OCI-LY3 (cell line): ENCODE results near the gene BTBD17.

Experiments used
- H2AFZ ChIP-seq: fragments of 200-600, 300-600 bp; shearing (Covaris generic); 2 replicates; pipeline ENCODE4 v1.6.0; 2014; ENCODE audit warnings: antibody characterized with exemption, low read depth, low read length
- H3K27ac ChIP-seq: fragments of 200-600, 300-600 bp; sonication (generic); 2 replicates; pipeline ENCODE4 v1.5.1; 2014; ENCODE audit warnings: mild to moderate bottlenecking, low read length, moderate library complexity, mixed read lengths
- H3K27me3 ChIP-seq: fragments of 200-600, 300-600 bp; sonication (generic); 2 replicates; pipeline ENCODE4 v1.6.1; 2014; ENCODE audit warnings: low read depth, low read length, mixed read lengths
- H3K36me3 ChIP-seq: fragments of 200-600, 300-600 bp; sonication (generic); replicated peaks from 2 replicates; pipeline ENCODE3; 2014; ENCODE audit warnings: low read depth, low read length, mixed read lengths
- H3K4me1 ChIP-seq: fragments of 300-600, 200-600 bp; sonication (generic); 2 replicates; pipeline ENCODE4 v1.6.1; 2014; ENCODE audit warnings: low read length, mixed read lengths
- H3K4me2 ChIP-seq: fragments of 200-600, 300-600 bp; sonication (generic); 2 replicates; pipeline ENCODE4 v1.6.1; 2014; ENCODE audit warnings: low read length, mixed read lengths
- H3K4me3 ChIP-seq: fragments of 300-600, 200-600 bp; sonication (generic); 2 replicates; pipeline ENCODE4 v1.5.1; 2014; ENCODE audit warnings: antibody characterized with exemption, mild to moderate bottlenecking, low read length, moderate library complexity
- H3K79me2 ChIP-seq: fragments of 300-600, 200-600 bp; shearing (Covaris generic); 2 replicates; pipeline ENCODE4 v1.6.1; 2014; ENCODE audit warnings: mild to moderate bottlenecking, low read length, mixed read lengths
- H3K9ac ChIP-seq: fragments of 300-600, 200-600 bp; shearing (Covaris generic); 2 replicates; pipeline ENCODE4 v1.6.0; 2014; ENCODE audit warnings: mild to moderate bottlenecking, low read length, moderate library complexity
- H3K9me3 ChIP-seq: fragments of 200-600, 300-600 bp; shearing (Covaris generic); 2 replicates; pipeline ENCODE4 v1.6.1; 2014; ENCODE audit warnings: low read length, mixed read lengths; ENCODE audit not compliant: insufficient read depth
- H4K20me1 ChIP-seq: fragments of 200-600, 300-600 bp; sonication (generic); 2 replicates; pipeline ENCODE4 v1.6.1; 2016; ENCODE audit warnings: low read length, mixed read lengths; ENCODE audit not compliant: insufficient read depth
- EZH2phosphoT487 ChIP-seq: fragments of 200-600 bp; shearing (Covaris generic); IDR thresholded peaks from 2 replicates; pipeline ENCODE4 v1.6.1; 2018; ENCODE audit warnings: antibody characterized with exemption, mixed run types, low read depth
- TF ChIP-seq, protein P1 (sequence below): fragments of 200-600, 300-600 bp; sonication (generic); IDR thresholded peaks from 2 replicates; pipeline ENCODE4 v1.5.1; 2014; ENCODE audit warnings: antibody characterized with exemption, low read length, low read depth

Gene BTBD17

GRCh38 chr17:74342224-74342623 is 19.4 kb downstream of the BTBD17 start:
- Histone ChIP-seq H3K4me2 (no peak overlapping the region), H3K4me3 (no peak overlapping the region), H4K20me1 (no peaks in the 10 kb centered on the region), H3K27ac (no peak overlapping the region), H3K4me1 (no peaks in the 10 kb centered on the region), H3K79me2 (no peaks in the 10 kb centered on the region), H3K9me3 (no peaks in the 10 kb centered on the region), H3K36me3 (no peaks in the 10 kb centered on the region), H3K9ac (no peak overlapping the region), H3K27me3 (peaks cover 7% of the 10 kb centered on the region), H2AFZ (no peak overlapping the region)
- TF ChIP-seq EZH2phosphoT487: no peak
- TF ChIP-seq, protein P1, sequence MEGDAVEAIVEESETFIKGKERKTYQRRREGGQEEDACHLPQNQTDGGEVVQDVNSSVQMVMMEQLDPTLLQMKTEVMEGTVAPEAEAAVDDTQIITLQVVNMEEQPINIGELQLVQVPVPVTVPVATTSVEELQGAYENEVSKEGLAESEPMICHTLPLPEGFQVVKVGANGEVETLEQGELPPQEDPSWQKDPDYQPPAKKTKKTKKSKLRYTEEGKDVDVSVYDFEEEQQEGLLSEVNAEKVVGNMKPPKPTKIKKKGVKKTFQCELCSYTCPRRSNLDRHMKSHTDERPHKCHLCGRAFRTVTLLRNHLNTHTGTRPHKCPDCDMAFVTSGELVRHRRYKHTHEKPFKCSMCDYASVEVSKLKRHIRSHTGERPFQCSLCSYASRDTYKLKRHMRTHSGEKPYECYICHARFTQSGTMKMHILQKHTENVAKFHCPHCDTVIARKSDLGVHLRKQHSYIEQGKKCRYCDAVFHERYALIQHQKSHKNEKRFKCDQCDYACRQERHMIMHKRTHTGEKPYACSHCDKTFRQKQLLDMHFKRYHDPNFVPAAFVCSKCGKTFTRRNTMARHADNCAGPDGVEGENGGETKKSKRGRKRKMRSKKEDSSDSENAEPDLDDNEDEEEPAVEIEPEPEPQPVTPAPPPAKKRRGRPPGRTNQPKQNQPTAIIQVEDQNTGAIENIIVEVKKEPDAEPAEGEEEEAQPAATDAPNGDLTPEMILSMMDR: no peak

DNA sequence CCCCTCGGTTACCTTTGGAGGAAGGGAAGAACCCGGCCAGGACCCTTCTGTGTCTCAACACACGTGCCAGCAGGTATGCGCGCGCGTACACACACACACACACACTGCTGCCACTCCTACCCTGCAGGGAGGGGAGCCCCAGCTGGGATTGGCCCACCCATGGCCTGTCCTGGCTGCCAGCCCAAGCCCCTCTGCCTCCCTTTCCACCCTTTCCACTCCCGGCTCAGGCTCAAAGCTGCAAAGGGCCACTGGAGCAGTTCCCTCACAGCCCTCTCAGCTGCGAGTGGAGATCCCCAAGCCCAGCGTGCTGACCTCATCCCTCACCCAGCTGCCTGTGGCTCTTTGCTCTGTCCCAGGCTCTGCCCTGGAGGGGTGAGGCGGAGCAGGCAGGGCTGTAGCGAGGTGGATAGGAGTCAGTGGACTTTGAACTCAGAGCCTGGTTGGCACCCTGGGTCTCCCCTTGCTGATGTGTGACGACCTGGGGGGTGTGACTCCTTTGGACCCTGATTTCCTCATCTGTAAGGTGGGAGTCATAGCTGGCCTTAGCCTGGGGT is 21.1 kb downstream of the BTBD17 start:
- H3K9me3 ChIP-seq: no peaks in the 10 kb centered on the region
- H3K4me2 ChIP-seq: no peak overlapping the region
- H3K79me2 ChIP-seq: no peaks in the 10 kb centered on the region
- no peak overlapping the region for H3K9ac ChIP-seq
- H2AFZ ChIP-seq: no peak overlapping the region
- no peak overlapping the region for H3K27ac ChIP-seq
- H3K4me3 ChIP-seq: no peak overlapping the region
- H4K20me1 ChIP-seq: no peaks in the 10 kb centered on the region
- H3K36me3 ChIP-seq: no peaks in the 10 kb centered on the region
- TF ChIP-seq, protein P1: no peak
- TF ChIP-seq EZH2phosphoT487: no peak
- no peaks in the 10 kb centered on the region for H3K4me1 ChIP-seq
- peaks cover 7% of the 10 kb centered on the region for H3K27me3 ChIP-seq

- no peak for TF ChIP-seq EZH2phosphoT487
- TF ChIP-seq, protein P1: no peak
- Histone ChIP-seq H4K20me1 (no peaks in the 10 kb centered on the region), H3K4me1 (no peaks in the 10 kb centered on the region), H3K79me2 (no peaks in the 10 kb centered on the region), H3K36me3 (no peaks in the 10 kb centered on the region), H3K27ac (no peak overlapping the region), H3K4me3 (no peak overlapping the region), H2AFZ (no peak overlapping the region), H3K9me3 (no peaks in the 10 kb centered on the region), H3K4me2 (no peak overlapping the region), H3K27me3 (peaks cover 7% of the 10 kb centered on the region), H3K9ac (no peak overlapping the region)
Measured at GRCh38 chr17:74339537-74340195, 22.0 kb downstream of the BTBD17 start.

DNA sequence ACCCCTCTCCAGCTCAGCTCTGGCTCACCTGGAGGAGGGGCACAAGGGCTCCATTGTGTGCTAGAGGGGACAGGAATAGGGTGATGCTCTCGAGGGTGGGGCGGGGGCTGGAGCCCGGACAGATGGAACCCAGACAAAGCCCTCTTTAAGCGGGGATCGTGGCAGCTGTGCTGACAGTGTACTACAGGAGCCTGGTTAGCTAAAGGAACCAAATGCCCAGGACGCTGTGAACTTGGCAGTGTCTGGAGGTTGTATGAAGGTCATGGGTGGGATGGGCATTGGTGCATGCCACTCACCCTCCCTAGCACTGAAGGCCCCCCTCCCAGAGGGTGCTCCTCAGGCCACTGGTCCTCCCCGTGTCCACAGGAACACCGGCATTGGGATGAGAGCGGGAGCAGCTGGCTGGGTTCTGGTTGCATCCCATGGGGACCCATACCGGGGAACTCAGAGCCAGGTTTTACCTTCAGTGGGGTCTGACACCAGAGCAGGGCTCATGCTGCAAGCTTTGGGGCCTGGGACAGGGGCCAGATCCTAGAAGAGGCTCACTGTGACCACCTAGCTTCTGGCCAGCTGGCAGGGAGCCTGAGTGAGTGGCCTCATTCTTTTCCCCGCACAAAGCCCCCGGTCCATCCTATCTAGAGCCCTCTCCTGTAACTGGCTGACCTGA is 23.7 kb downstream of the BTBD17 start:
- Histone ChIP-seq H3K9ac (no peak overlapping the region), H3K79me2 (no peaks in the 10 kb centered on the region), H3K4me1 (no peaks in the 10 kb centered on the region), H3K9me3 (no peaks in the 10 kb centered on the region), H3K4me3 (no peak overlapping the region), H3K27me3 (peaks cover 7% of the 10 kb centered on the region), H2AFZ (no peak overlapping the region), H3K27ac (no peak overlapping the region), H3K4me2 (no peak overlapping the region), H4K20me1 (no peaks in the 10 kb centered on the region), H3K36me3 (no peaks in the 10 kb centered on the region)
- TF ChIP-seq, protein P1: no peak
- no peak for TF ChIP-seq EZH2phosphoT487
